ENCODE results near the gene LRP3. TPM values are rescaled to one million over a fixed set of nuclear protein-coding genes. Genes with fewer than 3 reads are reported as not detected.

LRP3 gene
- polyA plus RNA-seq, 1 donor from 2014 or later, result 60.1 TPM

DNA sequence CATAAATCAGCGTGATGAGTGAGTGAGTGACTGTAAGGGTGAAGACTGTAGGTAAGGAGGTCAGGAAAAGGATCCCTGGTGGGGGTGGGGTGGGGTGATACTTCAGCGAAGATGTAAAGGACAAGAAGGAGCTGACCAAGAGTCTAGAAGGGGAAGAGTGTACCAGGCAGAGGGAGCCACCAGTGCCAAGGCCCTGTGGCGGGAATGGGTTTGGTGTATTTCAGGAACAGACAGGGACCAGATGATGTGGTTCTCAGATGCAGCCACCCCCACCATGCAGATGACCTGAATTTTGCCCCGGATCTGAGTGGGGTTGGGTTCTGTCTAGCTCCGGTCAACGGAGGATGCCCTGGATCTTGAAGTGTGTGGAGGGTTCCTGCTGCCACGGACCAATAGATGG, 61.7 kb downstream of the LRP3 start:
- no peak for TF ChIP-seq POLR2AphosphoS5 (IDR thresholded peaks at IDR 0.05)
- no peak for TF ChIP-seq MXI1 (conservative IDR thresholded peaks at IDR 0.05; ENCODE audit: poor library complexity, severe bottlenecking)
- TF ChIP-seq, protein P1, sequence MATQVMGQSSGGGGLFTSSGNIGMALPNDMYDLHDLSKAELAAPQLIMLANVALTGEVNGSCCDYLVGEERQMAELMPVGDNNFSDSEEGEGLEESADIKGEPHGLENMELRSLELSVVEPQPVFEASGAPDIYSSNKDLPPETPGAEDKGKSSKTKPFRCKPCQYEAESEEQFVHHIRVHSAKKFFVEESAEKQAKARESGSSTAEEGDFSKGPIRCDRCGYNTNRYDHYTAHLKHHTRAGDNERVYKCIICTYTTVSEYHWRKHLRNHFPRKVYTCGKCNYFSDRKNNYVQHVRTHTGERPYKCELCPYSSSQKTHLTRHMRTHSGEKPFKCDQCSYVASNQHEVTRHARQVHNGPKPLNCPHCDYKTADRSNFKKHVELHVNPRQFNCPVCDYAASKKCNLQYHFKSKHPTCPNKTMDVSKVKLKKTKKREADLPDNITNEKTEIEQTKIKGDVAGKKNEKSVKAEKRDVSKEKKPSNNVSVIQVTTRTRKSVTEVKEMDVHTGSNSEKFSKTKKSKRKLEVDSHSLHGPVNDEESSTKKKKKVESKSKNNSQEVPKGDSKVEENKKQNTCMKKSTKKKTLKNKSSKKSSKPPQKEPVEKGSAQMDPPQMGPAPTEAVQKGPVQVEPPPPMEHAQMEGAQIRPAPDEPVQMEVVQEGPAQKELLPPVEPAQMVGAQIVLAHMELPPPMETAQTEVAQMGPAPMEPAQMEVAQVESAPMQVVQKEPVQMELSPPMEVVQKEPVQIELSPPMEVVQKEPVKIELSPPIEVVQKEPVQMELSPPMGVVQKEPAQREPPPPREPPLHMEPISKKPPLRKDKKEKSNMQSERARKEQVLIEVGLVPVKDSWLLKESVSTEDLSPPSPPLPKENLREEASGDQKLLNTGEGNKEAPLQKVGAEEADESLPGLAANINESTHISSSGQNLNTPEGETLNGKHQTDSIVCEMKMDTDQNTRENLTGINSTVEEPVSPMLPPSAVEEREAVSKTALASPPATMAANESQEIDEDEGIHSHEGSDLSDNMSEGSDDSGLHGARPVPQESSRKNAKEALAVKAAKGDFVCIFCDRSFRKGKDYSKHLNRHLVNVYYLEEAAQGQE (IDR thresholded peaks at IDR 0.05; ENCODE audit: borderline replicate concordance), result no peak
- TF ChIP-seq SMC3 (conservative IDR thresholded peaks at IDR 0.05; ENCODE audit: poor library complexity), result no peak
- TF ChIP-seq RAD21 (conservative IDR thresholded peaks at IDR 0.05), result no peak
- TF ChIP-seq, protein P2, sequence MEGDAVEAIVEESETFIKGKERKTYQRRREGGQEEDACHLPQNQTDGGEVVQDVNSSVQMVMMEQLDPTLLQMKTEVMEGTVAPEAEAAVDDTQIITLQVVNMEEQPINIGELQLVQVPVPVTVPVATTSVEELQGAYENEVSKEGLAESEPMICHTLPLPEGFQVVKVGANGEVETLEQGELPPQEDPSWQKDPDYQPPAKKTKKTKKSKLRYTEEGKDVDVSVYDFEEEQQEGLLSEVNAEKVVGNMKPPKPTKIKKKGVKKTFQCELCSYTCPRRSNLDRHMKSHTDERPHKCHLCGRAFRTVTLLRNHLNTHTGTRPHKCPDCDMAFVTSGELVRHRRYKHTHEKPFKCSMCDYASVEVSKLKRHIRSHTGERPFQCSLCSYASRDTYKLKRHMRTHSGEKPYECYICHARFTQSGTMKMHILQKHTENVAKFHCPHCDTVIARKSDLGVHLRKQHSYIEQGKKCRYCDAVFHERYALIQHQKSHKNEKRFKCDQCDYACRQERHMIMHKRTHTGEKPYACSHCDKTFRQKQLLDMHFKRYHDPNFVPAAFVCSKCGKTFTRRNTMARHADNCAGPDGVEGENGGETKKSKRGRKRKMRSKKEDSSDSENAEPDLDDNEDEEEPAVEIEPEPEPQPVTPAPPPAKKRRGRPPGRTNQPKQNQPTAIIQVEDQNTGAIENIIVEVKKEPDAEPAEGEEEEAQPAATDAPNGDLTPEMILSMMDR (IDR thresholded peaks at IDR 0.05; ENCODE audit: poor library complexity, severe bottlenecking), result no peak
- TF ChIP-seq EZH2 (IDR thresholded peaks at IDR 0.05; ENCODE audit: borderline replicate concordance, insufficient read depth, low read length, poor library complexity, severe bottlenecking), result no peak
- TF ChIP-seq TAF1 (IDR thresholded peaks at IDR 0.05; ENCODE audit: low read depth), result no peak
- TF ChIP-seq EP300 (conservative IDR thresholded peaks at IDR 0.05; ENCODE audit: poor library complexity, severe bottlenecking), result no peak

GRCh38 chr19:33256261-33256660, 62.1 kb downstream of the LRP3 start:
- H3K27ac ChIP-seq (ENCODE audit: low read length), result no peak overlapping the region
- no peaks in the 10 kb centered on the region for H3K9me3 ChIP-seq (ENCODE audit: low read length)
- no peaks in the 10 kb centered on the region for H3K9me2 ChIP-seq (ENCODE audit: insufficient read depth, low read length)
- H3K36me3 ChIP-seq (ENCODE audit: insufficient read depth, low read length), result no peaks in the 10 kb centered on the region
- no peaks in the 10 kb centered on the region for H3K27me3 ChIP-seq (ENCODE audit: insufficient read depth, low read depth, low read length)
- H3K4me3 ChIP-seq (ENCODE audit: low read length), result no peak overlapping the region
- no peak overlapping the region for H3K9ac ChIP-seq (ENCODE audit: low read length)
- H3K79me2 ChIP-seq (replicated peaks; ENCODE audit: insufficient read depth, low read length), result no peaks in the 10 kb centered on the region
- H3F3A ChIP-seq (ENCODE audit: insufficient read depth, low read length, poor library complexity, severe bottlenecking), result no peaks in the 10 kb centered on the region
- TF ChIP-seq EP300 (conservative IDR thresholded peaks at IDR 0.05; ENCODE audit: poor library complexity, severe bottlenecking), result no peak
- TF ChIP-seq, protein P1 (IDR thresholded peaks at IDR 0.05; ENCODE audit: borderline replicate concordance), result no peak
- TF ChIP-seq RAD21 (conservative IDR thresholded peaks at IDR 0.05), result no peak
- TF ChIP-seq TAF1 (IDR thresholded peaks at IDR 0.05; ENCODE audit: low read depth), result no peak
- TF ChIP-seq, protein P2 (IDR thresholded peaks at IDR 0.05; ENCODE audit: poor library complexity, severe bottlenecking), result no peak
- no peak for TF ChIP-seq MXI1 (conservative IDR thresholded peaks at IDR 0.05; ENCODE audit: poor library complexity, severe bottlenecking)
- TF ChIP-seq POLR2AphosphoS5 (IDR thresholded peaks at IDR 0.05), result no peak
- no peak for TF ChIP-seq EZH2 (IDR thresholded peaks at IDR 0.05; ENCODE audit: borderline replicate concordance, insufficient read depth, low read length, poor library complexity, severe bottlenecking)
- TF ChIP-seq SMC3 (conservative IDR thresholded peaks at IDR 0.05; ENCODE audit: poor library complexity), result no peak
- no peaks in the 10 kb centered on the region for H4K20me1 ChIP-seq (ENCODE audit: insufficient read depth)
- H3K4me2 ChIP-seq (ENCODE audit: low read length), result no peak overlapping the region
- H2AFZ ChIP-seq (ENCODE audit: low read depth, low read length), result no peak overlapping the region

More for the DNA sequence above, 61.7 kb downstream of the LRP3 start:
- no peak overlapping the region for H2AFZ ChIP-seq (ENCODE audit: low read depth, low read length)
- H3K4me3 ChIP-seq (ENCODE audit: low read length), result no peak overlapping the region
- H3K9me2 ChIP-seq (ENCODE audit: insufficient read depth, low read length), result no peaks in the 10 kb centered on the region
- no peaks in the 10 kb centered on the region for H4K20me1 ChIP-seq (ENCODE audit: insufficient read depth)
- no peaks in the 10 kb centered on the region for H3K79me2 ChIP-seq (replicated peaks; ENCODE audit: insufficient read depth, low read length)
- no peaks in the 10 kb centered on the region for H3F3A ChIP-seq (ENCODE audit: insufficient read depth, low read length, poor library complexity, severe bottlenecking)
- H3K27me3 ChIP-seq (ENCODE audit: insufficient read depth, low read depth, low read length), result no peaks in the 10 kb centered on the region
- no peak overlapping the region for H3K27ac ChIP-seq (ENCODE audit: low read length)
- no peak overlapping the region for H3K9ac ChIP-seq (ENCODE audit: low read length)
- H3K4me2 ChIP-seq (ENCODE audit: low read length), result no peak overlapping the region
- H3K9me3 ChIP-seq (ENCODE audit: low read length), result no peaks in the 10 kb centered on the region
- H3K36me3 ChIP-seq (ENCODE audit: insufficient read depth, low read length), result no peaks in the 10 kb centered on the region

All from neural cell (in vitro differentiated cells).